ENCODE data around the gene TOMM34. TPM values are rescaled to one million over a fixed set of nuclear protein-coding genes. Genes with fewer than 3 reads are reported as not detected.

Gene TOMM34
- total and polyA plus RNA-seq, 2 experiments from 2014 or later: 32.0 to 50.0 TPM

DNA sequence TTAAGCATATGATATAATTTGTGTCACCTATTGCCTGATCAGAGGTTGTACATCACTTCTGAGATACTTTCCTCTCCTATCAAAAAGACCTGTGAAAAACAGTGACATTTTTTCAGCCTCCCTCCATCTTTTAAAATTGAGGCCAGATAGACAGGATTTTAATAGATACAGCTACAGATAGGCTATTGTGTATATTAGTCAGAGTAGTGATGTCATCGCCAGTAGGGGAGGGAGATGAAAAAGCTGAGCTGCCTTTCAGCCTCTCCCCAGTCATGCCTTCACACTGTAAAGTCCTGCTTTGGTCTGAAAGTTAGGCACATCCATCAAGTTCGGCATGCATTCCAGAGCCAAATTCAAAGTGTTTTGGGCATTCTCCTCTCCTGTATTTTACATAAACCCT is 58.2 kb downstream of the TOMM34 start:
- H3K79me2 ChIP-seq: peaks cover 56% of the 10 kb centered on the region
- no peak overlapping the region for H3K4me2 ChIP-seq
- no peaks in the 10 kb centered on the region for H3K4me1 ChIP-seq (ENCODE audit: insufficient read depth)
- no peak overlapping the region for H3K4me3 ChIP-seq
- DNase-seq (ENCODE audit: low spot score): no peak
- H2AFZ ChIP-seq: no peak overlapping the region
- H3K36me3 ChIP-seq (replicated peaks; ENCODE audit: insufficient read depth, low read depth): no peaks in the 10 kb centered on the region
- no peak overlapping the region for H3K27ac ChIP-seq
- no peaks in the 10 kb centered on the region for H3K9me3 ChIP-seq (ENCODE audit: low read depth)
- no peak for TF ChIP-seq EZH2phosphoT487 (IDR thresholded peaks at IDR 0.05; ENCODE audit: low read depth, severe bottlenecking, unreplicated experiment)
- TF ChIP-seq, protein P1, sequence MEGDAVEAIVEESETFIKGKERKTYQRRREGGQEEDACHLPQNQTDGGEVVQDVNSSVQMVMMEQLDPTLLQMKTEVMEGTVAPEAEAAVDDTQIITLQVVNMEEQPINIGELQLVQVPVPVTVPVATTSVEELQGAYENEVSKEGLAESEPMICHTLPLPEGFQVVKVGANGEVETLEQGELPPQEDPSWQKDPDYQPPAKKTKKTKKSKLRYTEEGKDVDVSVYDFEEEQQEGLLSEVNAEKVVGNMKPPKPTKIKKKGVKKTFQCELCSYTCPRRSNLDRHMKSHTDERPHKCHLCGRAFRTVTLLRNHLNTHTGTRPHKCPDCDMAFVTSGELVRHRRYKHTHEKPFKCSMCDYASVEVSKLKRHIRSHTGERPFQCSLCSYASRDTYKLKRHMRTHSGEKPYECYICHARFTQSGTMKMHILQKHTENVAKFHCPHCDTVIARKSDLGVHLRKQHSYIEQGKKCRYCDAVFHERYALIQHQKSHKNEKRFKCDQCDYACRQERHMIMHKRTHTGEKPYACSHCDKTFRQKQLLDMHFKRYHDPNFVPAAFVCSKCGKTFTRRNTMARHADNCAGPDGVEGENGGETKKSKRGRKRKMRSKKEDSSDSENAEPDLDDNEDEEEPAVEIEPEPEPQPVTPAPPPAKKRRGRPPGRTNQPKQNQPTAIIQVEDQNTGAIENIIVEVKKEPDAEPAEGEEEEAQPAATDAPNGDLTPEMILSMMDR (IDR thresholded peaks at IDR 0.05; ENCODE audit: poor library complexity): no peak
- TF ChIP-seq EZH2 (IDR thresholded peaks at IDR 0.05; ENCODE audit: borderline replicate concordance): no peak
- peaks cover 50% of the 10 kb centered on the region for H4K20me1 ChIP-seq (ENCODE audit: insufficient read depth, poor library complexity, severe bottlenecking)
- WGBS (ENCODE audit: low lambda C conversion rate, missing lambda C conversion rate): 88% methylated on average over 2 of the region's 2 CpGs
- H3K27me3 ChIP-seq: no peaks in the 10 kb centered on the region
- no peaks in the 10 kb centered on the region for H3K9me2 ChIP-seq (replicated peaks; ENCODE audit: insufficient read depth)

- H3K4me1 ChIP-seq (ENCODE audit: insufficient read depth): no peaks in the 10 kb centered on the region
- H3K9me2 ChIP-seq (replicated peaks; ENCODE audit: insufficient read depth): no peaks in the 10 kb centered on the region
- no peaks in the 10 kb centered on the region for H3K9me3 ChIP-seq (ENCODE audit: low read depth)
- H4K20me1 ChIP-seq (ENCODE audit: insufficient read depth, poor library complexity, severe bottlenecking): peaks cover 66% of the 10 kb centered on the region
- H3K79me2 ChIP-seq: peaks cover 73% of the 10 kb centered on the region
- DNase-seq (ENCODE audit: low spot score): no peak
- TF ChIP-seq EZH2phosphoT487 (IDR thresholded peaks at IDR 0.05; ENCODE audit: low read depth, severe bottlenecking, unreplicated experiment) (no peak), EZH2 (IDR thresholded peaks at IDR 0.05; ENCODE audit: borderline replicate concordance) (no peak)
- TF ChIP-seq, protein P1 (IDR thresholded peaks at IDR 0.05; ENCODE audit: poor library complexity): no peak
- H3K27me3 ChIP-seq: no peaks in the 10 kb centered on the region
- 80% methylated on average over 5 of the region's 5 CpGs for WGBS (ENCODE audit: low lambda C conversion rate, missing lambda C conversion rate)
- no peak overlapping the region for H3K4me2 ChIP-seq
- H2AFZ ChIP-seq: no peak overlapping the region
- no peaks in the 10 kb centered on the region for H3K36me3 ChIP-seq (replicated peaks; ENCODE audit: insufficient read depth, low read depth)
- no peak overlapping the region for H3K27ac ChIP-seq
- H3K4me3 ChIP-seq: no peak overlapping the region
These were observed 59.9 kb downstream of the TOMM34 start for GRCh38 chr20:44900231-44900854.

DNA sequence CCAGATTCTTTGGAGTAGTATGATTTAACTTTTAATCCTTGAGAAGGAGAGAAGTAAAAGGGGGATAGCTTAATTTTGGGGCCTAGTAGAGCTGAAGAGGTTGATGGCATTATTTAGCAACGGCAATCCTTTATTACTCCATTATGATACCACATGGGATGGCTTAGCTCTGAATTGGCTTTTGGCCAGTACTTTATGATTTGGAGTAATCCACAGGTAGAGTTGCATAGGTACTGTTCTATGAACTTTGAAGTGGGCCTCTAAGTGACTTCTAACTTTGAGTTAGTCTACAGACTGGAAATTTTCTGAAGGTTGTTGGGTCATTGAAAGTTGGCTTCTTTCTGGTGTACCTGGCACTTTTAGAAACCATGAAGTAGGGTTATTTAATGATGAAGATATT is 63.1 kb downstream of the TOMM34 start:
- peaks cover 97% of the 10 kb centered on the region for H4K20me1 ChIP-seq (ENCODE audit: insufficient read depth, poor library complexity, severe bottlenecking)
- no peaks in the 10 kb centered on the region for H3K27me3 ChIP-seq
- H3K4me2 ChIP-seq: no peak overlapping the region
- no peaks in the 10 kb centered on the region for H3K4me1 ChIP-seq (ENCODE audit: insufficient read depth)
- no peaks in the 10 kb centered on the region for H3K9me2 ChIP-seq (replicated peaks; ENCODE audit: insufficient read depth)
- no peak overlapping the region for H3K4me3 ChIP-seq
- no peak overlapping the region for H2AFZ ChIP-seq
- 86% methylated on average over 1 of the region's 1 CpG for WGBS (ENCODE audit: low lambda C conversion rate, missing lambda C conversion rate)
- TF ChIP-seq EZH2phosphoT487 (IDR thresholded peaks at IDR 0.05; ENCODE audit: low read depth, severe bottlenecking, unreplicated experiment): no peak
- TF ChIP-seq, protein P1 (IDR thresholded peaks at IDR 0.05; ENCODE audit: poor library complexity): no peak
- TF ChIP-seq EZH2 (IDR thresholded peaks at IDR 0.05; ENCODE audit: borderline replicate concordance): no peak
- no peak overlapping the region for H3K27ac ChIP-seq
- no peaks in the 10 kb centered on the region for H3K36me3 ChIP-seq (replicated peaks; ENCODE audit: insufficient read depth, low read depth)
- no peak for DNase-seq (ENCODE audit: low spot score)
- no peaks in the 10 kb centered on the region for H3K9me3 ChIP-seq (ENCODE audit: low read depth)
- peaks cover 100% of the 10 kb centered on the region for H3K79me2 ChIP-seq
